ENCODE data around the gene RNF212B. TPM values are rescaled to one million over a fixed set of nuclear protein-coding genes. Genes with fewer than 3 reads are reported as not detected.

Gene RNF212B
- total RNA-seq, 1 donor from 2014 or later = not detected

- intact Hi-C loops (cut with DNase I) = no loop called here
- Histone ChIP-seq H3K4me1 (peaks cover 39% of the 10 kb centered on the region), H3K4me3 (no peak overlapping the region), H3K36me3 (peaks cover 23% of the 10 kb centered on the region), H3K9me3 (no peaks in the 10 kb centered on the region), H3K27me3 (ENCODE audit: low read depth) (no peaks in the 10 kb centered on the region), H3K27ac (no peak overlapping the region)
- ATAC-seq (no peak), DNase-seq (no peak)
- TF ChIP-seq, protein P1, sequence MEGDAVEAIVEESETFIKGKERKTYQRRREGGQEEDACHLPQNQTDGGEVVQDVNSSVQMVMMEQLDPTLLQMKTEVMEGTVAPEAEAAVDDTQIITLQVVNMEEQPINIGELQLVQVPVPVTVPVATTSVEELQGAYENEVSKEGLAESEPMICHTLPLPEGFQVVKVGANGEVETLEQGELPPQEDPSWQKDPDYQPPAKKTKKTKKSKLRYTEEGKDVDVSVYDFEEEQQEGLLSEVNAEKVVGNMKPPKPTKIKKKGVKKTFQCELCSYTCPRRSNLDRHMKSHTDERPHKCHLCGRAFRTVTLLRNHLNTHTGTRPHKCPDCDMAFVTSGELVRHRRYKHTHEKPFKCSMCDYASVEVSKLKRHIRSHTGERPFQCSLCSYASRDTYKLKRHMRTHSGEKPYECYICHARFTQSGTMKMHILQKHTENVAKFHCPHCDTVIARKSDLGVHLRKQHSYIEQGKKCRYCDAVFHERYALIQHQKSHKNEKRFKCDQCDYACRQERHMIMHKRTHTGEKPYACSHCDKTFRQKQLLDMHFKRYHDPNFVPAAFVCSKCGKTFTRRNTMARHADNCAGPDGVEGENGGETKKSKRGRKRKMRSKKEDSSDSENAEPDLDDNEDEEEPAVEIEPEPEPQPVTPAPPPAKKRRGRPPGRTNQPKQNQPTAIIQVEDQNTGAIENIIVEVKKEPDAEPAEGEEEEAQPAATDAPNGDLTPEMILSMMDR (IDR thresholded peaks at IDR 0.05) = no peak
Measured at GRCh38 chr14:23296012-23296777, 58.5 kb downstream of the RNF212B start.

DNA sequence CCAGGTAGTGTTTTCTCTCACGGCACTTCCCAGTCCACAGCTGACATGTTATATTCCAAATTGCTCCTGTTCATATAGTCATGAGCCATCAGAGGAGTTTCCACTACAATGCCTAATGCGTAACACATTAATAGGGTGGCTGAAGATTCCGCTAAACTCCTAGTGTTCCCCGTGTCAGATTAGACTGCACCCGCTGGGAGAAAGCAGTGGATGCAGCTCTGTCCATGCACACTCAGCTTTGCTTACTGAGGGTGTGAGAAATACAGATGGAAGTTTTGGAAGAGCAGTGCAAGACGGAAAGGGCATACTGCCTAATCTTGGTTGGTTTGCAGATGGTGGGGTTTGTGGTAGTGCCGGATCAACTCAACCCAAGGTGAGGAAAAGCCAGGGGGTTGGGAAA lies 59.4 kb downstream of the RNF212B start:
- Histone ChIP-seq H3K27me3 (ENCODE audit: low read depth) (no peaks in the 10 kb centered on the region), H3K27ac (no peak overlapping the region), H3K9me3 (no peaks in the 10 kb centered on the region), H3K4me1 (peaks cover 39% of the 10 kb centered on the region), H3K36me3 (peaks cover 23% of the 10 kb centered on the region), H3K4me3 (no peak overlapping the region)
- intact Hi-C loops (cut with DNase I) = no loop called here
- TF ChIP-seq, protein P1 (IDR thresholded peaks at IDR 0.05) = no peak
- ATAC-seq (no peak), DNase-seq (no peak)

DNA sequence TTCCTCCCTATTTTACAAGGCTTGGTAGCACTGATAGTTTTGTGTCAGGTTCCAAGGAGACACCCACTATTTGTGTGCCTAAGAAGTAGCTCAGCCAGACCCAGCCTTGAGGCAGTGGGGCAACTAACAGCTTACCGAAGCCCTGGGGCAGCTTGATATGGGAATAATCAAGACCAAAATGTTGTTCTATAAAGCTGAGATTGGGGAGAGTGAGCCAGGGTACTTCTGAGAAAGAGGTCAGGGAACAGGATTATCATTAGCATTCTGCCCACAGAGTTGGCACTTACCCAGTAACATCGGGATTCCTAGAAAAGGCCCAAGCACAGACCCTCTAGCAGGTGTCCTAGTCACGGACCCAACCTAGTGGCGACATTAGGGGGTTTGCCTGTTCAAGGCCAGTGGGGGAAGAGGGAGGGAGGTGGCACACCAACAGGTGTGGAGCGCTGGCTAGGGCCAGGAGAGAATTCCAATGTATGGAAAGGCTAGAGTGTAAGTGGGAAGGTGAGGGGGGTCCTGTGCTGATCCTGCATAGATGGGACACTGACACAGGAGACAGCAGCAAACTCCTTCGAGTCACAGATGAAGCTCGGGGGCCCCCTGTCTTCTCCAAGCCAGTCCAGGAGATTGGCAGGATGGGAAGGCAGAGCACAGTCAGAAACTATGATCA lies 60.0 kb downstream of the RNF212B start:
- Histone ChIP-seq H3K36me3 (peaks cover 23% of the 10 kb centered on the region), H3K9me3 (no peaks in the 10 kb centered on the region), H3K4me3 (no peak overlapping the region), H3K27ac (no peak overlapping the region), H3K4me1 (peaks cover 40% of the 10 kb centered on the region), H3K27me3 (ENCODE audit: low read depth) (no peaks in the 10 kb centered on the region)
- intact Hi-C loops (cut with DNase I) = no loop called here
- no peak for ATAC-seq
- TF ChIP-seq, protein P1 (IDR thresholded peaks at IDR 0.05) = no peak
- DNase-seq = no peak

DNA sequence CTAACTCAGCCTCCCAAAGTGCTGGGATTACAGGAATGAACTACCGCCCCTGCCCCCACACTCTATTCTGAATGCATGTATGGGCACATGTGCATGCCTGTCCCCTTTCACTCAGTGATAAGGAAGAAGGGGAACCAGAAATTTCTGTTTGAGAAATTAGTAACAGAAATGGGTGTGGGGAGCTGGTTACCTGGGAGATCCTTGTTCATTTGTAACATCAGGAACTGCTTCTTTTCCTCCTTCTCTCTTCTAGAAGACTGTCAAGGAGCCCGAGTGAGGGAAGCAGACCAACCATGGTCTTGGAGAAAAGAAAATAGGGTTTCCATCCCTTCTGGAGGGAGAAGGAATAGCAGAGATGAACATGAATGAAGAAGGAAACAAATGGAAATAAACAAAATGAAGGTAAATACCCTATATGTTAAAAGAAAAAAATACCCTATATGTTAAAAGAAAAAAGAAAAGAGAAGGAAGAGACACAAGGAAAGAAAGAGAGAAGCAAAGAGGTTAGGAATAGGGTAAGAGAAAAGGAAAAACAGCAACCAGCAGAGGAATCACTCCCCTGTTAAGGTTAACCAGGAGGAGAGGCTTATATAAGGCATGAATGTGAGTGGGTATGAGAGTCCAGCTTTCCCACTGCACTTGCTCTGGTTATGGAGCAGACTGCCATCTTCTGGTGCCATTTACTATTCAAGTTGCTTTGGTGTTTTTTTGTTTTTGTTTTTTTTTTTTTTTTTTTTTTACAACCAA lies 61.6 kb downstream of the RNF212B start:
- H3K9me3 ChIP-seq = no peaks in the 10 kb centered on the region
- no peak overlapping the region for H3K4me3 ChIP-seq
- no peaks in the 10 kb centered on the region for H3K27me3 ChIP-seq (ENCODE audit: low read depth)
- no peak for DNase-seq
- H3K4me1 ChIP-seq = peaks cover 43% of the 10 kb centered on the region
- intact Hi-C loops (cut with DNase I) = no loop called here
- peak overlapping the region; percentile 96 for H3K27ac ChIP-seq
- no peak for ATAC-seq
- H3K36me3 ChIP-seq = peaks cover 23% of the 10 kb centered on the region
- TF ChIP-seq, protein P1 (IDR thresholded peaks at IDR 0.05) = peak; percentile 12

DNA sequence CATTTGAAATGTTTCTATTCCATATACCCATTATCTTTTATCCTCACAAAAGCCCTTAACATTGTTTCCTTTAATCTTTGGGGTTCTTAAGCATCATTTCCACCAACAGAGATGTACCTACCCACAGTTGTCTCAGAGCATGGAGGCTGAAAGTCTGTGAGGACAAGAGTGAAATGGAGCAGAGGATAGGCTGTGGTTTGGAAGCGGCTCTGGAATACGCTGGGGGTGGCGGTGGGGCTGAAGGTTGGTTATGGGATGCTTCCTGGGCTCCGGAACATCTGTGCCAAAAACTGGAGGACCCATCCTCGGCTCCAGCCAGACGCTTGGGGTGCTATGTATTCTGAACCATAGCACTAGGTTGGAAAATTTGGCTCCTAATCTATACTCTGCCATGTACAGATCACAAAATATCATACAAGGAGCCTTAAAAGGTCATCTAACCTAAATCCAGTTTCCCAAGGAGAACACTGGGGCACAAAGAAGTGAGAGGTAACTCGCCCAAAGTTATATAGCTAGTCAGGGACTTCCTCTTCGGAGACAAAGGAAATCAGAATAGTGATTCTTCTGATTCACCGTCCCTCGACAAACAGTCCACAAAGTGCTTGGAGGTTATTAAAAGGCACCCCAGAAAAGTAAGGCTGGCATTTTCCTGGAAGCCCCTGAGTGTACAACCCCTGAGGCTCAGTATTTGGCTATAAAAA lies 62.4 kb downstream of the RNF212B start:
- Histone ChIP-seq H3K4me3 (peak overlapping the region; percentile 78), H3K27ac (peak overlapping the region; percentile 96)
- intact Hi-C loops (cut with DNase I) = no loop called here

More for the DNA sequence above, 62.4 kb downstream of the RNF212B start:
- Histone ChIP-seq H3K27me3 (ENCODE audit: low read depth) (no peaks in the 10 kb centered on the region), H3K9me3 (no peaks in the 10 kb centered on the region), H3K4me1 (peaks cover 35% of the 10 kb centered on the region), H3K36me3 (peaks cover 23% of the 10 kb centered on the region)
- ATAC-seq = no peak
- no peak for DNase-seq
- TF ChIP-seq, protein P1 (IDR thresholded peaks at IDR 0.05) = no peak
